Iris pigment epithelial cell (primary cell): ENCODE measurements around the gene SRPRB.
A peak's percentile ranks its signal among the peaks of the same experiment; 100 is the strongest.

Experiments used
- DNase-seq: peaks from one replicate; pipeline ENCODE4 v3.0.0-alpha.2; 2011; ENCODE audit warnings: low read depth

The SRPRB gene

DNA sequence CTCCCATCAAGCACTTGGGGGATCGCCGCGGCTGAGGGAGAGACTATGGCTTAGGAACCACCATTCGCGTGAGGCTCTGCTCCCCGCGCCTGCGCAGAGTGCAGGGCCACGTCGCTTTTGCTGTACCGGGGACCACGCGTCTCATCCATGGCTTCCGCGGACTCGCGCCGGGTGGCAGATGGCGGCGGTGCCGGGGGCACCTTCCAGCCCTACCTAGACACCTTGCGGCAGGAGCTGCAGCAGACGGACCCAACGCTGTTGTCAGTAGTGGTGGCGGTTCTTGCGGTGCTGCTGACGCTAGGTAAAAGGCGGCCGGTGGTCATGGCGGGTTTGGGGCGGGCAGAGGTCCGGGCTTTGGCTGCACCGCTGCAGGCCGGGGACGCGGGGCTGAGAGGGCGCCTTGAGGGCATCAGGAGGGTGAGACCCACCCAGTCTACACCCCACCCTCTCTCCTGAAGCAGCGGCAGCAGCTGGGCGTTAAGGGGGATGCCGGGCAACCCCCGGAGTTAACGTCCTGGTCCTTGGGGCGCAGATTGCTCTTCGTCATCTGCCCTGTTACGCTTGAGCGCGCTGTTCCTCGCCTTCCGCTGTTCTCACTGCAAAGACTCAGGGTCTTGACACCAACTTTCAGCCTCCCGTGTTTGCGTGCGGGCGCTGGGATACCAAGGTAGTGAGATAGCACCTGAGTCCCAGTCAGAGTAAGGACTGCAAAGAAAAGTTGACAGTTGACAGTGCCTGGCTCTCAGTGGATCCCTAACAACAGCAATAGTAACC is at the start of gene SRPRB:
Gene SRPRB (plus strand): TSS at position 114 of the 774 bp plus-strand sequence. CDS start 34 bp downstream, at position 148.
- peak; percentile 93 for DNase-seq

DNA sequence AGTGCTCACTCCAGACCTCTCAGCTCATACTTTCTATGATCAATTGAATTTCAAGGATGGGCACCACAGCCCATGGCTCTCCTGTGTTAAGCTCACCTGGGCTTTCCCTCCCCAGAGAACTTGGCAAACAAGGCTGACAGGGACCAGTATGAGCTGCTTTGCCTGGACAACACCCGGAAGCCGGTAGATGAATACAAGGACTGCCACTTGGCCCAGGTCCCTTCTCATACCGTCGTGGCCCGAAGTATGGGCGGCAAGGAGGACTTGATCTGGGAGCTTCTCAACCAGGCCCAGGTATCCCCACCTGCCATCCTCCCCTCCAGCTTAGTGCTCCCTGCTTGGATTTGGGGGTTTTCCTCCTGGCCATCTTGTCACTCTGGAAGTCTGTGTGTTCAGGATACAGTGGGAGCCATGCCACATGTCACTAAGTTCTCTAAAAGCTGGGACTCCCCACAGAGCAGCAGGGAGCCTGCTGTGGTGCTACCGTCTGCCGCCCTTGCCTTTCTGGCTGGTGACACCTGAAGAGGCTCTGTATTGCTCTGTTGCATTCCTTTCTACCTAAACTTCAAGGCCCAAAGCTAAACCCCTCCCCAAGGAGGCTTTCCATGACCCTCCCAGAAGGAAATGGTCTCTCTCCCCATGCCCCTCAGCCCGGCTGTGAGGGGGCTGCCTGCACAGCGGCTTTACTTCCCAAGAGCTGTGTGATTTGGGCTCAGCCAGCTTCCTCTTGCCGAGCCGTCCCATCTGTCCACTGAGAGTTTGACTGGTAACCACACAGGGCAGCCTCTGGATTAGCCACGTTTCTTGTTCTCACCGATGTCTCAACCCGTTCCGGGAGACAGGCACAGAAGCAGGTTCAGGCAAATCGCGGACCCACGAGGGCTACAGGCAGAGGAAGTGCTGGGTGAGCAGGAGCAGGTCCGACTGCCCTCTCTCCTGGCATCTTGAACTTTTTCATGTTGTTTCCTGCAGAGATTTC is 48.6 kb upstream of the SRPRB start:
- DNase-seq: no peak

DNA sequence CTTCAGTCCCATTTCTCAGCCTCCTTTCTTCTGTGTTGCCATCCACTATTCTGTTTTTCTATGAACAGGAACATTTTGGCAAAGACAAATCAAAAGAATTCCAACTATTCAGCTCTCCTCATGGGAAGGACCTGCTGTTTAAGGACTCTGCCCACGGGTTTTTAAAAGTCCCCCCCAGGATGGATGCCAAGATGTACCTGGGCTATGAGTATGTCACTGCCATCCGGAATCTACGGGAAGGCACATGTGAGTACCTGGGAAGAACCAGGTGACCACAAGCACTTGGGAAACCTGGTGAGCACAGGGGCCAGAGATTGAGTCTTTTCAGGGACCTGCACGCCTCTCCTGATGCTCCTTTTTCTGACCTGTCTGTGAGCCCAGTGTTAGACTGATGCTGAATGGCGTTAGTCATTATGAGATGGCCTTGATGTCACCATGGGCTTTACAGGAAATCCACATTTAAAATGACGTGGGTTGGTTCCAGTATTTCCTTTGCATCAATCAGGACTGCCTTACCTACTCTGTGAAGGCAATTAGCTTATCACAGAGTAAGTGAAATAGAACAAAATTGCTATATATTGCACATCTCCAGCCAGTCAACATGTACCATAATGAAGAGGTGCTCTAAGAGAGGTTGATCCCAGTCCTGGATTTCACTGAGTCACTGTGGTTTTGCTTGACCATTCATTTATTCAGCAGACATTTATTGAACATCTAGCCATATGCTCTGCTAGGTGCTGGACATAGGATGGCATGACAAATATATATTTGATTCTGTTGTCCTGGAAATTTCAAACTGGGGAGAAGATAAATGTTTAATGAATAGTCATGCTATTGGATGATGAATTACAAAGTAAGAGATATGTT is 47.7 kb upstream of the SRPRB start:
- DNase-seq: no peak

- no peak for DNase-seq
Measured at GRCh38 chr3:133758568-133758928, 47.1 kb upstream of the SRPRB start.

GRCh38 chr3:133758964-133759739 is 46.5 kb upstream of the SRPRB start:
- DNase-seq: no peak

DNA sequence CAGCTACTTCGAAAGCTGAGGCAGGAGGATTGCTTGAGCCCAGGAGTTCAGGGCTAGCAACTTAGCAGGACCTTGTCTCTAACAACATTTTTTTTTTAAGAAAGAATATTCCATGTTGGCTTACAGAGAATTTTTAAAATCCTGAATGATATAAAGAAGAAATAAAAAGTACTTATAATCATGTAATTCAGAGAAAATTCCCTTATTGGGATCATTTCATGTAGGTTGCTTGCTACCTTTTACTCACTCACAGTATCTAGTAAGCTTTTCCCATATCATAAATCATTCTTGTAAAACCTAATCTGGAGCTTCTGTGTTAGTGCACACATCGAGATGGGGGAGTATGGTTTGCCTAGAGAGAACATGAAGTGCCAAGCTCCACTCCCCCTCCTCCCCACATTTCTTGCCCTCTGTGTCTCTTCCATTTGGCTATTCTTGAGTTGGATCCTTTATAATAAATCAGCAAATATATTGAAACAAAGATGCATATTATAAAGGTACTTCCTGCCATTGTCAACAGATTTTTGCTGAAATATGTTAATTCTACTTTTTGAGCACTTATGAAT is 45.8 kb upstream of the SRPRB start:
- no peak for DNase-seq

GRCh38 chr3:133760916-133761315 is 44.7 kb upstream of the SRPRB start:
- no peak for DNase-seq

GRCh38 chr3:133761605-133762484 is 43.8 kb upstream of the SRPRB start:
- no peak for DNase-seq

DNA sequence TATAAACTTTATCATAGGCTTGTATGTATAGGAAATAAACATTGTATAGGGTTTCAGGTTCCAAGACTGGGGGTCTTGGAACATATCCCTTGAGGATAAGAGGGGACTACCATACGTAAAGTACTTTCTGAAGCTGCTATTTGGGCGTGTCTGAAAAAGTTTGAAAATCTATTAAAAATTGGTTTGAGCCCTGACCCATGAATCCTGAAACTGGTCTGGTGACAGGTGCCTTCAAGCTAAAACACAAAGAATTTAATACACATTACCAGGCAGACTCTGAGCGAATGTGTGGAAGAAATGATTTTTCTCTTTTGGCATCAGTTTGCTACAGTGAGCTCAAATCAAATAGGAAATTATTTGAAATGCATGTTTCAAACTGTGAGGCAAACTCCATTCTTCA is 43.1 kb upstream of the SRPRB start:
- no peak for DNase-seq

- DNase-seq: no peak
Measured at GRCh38 chr3:133763797-133764683, 41.6 kb upstream of the SRPRB start.

DNA sequence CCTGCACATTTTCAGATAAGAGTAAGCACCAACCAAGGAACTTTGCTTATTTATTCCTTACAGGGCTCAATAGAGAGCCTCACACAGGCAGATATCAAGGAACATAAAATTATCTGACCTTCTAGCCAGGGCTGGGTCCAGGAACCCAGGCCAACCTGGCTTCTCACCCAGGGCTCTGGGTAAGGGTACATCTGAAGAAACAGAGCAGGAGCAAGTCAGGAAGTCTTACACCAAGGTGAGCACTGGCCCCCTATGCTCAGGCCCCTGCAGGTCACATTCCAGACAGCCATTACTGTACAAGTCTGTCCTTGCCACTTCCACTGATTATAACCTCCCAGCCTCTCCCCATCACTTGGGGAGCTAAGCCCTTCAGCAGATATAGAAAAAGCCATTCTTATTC is 40.4 kb upstream of the SRPRB start:
- DNase-seq: no peak

- DNase-seq: no peak
Measured at GRCh38 chr3:133767607-133768006, 38.0 kb upstream of the SRPRB start.

DNA sequence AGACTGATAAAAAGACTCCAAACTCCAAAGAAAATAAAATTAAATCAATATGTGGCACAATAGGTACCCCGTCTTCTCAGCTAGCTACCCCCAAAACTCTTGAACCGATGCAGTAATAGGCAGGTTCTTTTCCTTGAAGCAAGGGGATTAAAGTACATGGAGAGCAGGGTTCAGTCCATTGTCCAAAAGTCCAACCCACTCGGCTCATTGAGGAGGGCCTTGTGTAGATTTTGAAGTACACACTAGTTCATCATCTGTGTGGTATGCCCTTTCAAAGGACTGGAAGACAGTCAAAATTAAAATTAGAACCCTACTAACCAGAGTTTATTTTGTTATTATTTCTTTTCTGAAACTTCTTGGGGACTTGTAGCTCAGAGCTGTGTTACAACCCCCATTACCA is 36.1 kb upstream of the SRPRB start:
- DNase-seq: no peak

DNA sequence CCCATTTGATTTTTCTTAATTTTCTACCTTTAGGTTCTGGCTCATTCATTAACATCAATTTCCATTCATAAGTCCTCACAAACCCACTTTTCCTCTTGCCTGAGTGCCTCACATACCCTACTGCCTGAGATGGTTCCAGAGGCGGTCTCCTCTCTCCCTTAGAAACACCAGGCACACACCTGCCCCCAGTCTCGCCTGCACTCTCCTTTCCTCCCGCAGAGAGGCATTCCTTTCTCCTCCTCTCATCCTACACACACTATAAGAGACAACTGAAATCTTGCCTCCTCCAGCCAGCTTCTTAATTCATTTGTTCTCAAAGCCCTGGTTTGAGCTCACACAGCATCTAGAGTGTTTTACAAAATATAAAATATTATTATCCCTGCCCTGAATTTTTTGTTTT is 31.9 kb upstream of the SRPRB start:
- DNase-seq: no peak

- no peak for DNase-seq
Measured at GRCh38 chr3:133775309-133775708, 30.3 kb upstream of the SRPRB start.

- DNase-seq: no peak
Measured at GRCh38 chr3:133775835-133776234, 29.8 kb upstream of the SRPRB start.

GRCh38 chr3:133776794-133777438 is 28.7 kb upstream of the SRPRB start:
- DNase-seq: no peak

DNA sequence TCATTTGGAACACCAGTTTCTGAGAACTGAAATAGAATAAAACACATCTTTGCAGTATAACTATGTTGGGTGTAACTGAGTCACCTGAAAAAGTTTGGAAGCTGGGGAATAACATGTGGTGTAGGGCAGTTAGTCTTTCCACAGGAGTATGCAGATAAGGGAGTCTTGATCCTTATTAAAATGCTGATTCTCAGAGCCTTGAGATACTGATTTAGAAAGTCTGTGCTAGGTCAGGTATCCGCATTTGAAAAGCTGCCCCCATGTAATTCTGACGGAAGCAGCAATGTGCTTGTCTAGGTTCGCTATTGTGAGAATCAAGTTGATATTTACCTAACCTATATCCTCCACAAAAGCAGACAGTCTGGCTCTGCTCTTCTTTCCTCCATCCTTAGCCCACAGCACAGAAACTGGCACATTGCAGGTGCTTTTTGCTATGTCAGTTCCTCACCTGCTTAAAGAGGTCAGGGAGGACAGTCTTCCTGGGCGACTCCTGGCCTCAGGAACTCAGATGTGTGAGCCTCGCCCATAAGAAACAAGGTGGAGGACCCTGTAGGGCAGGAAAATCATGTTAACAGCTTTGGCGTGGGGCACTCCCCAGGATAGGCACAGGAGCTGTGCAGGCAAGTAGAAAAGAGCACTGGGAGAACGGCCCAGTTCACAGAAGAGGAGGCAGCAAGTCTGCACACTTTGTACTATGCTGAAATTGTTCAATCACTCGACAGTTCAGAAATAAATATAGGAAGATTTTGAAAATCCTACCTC is 27.6 kb upstream of the SRPRB start:
- DNase-seq: no peak
